Fibroblast of skin of left biceps (primary cell): ENCODE results near the gene YPEL1.
"Not testable (repeated sequence)": the region's sequence is repeated elsewhere in the genome, so short reads cannot be mapped to it uniquely, and the experiment has no call there.

Source experiments
- DNase-seq, 2 experiments: peaks; one replicate each; pipeline ENCODE4 v3.0.0-alpha.2; 2013; ENCODE audit warnings: low read depth in 2 of 2

YPEL1 gene

DNA sequence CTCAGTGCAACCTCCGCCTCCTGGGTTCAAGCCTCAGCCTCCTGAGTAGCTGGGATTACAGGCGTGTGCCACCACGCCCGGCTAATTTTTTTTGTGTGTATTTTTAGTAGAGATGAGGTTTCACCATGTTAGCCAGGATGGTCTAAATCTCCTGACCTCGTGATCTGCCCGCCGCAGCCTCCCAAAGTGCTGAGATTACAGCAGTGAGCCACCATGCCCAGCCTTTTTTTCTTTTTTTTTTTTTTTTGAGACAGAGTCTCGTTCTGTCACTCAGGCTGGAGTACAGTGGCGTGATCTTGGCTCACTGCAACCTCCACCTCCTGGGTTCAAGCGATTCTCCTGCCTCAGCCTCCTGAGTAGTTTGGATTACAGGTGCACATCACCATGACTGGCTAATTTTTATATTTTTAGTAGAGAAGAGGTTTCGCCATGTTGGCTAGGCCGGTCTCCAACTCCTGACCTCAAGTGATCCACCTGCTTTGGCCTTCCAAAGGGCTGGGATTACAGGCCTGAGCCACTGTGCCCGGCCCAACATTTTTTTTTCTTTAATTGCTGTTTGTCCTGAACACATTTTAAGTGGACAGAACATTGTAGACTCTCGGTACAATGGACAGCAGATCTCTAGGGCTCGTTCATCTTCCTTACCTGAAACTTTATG is 14.3 kb downstream of the YPEL1 start:
- not testable (repeated sequence) for DNase-seq

- not testable (repeated sequence) for DNase-seq
Observed at GRCh38 chr22:21720191-21720859, 15.3 kb downstream of the YPEL1 start.

GRCh38 chr22:21719024-21719423 is 16.6 kb downstream of the YPEL1 start:
- no peak for DNase-seq

DNA sequence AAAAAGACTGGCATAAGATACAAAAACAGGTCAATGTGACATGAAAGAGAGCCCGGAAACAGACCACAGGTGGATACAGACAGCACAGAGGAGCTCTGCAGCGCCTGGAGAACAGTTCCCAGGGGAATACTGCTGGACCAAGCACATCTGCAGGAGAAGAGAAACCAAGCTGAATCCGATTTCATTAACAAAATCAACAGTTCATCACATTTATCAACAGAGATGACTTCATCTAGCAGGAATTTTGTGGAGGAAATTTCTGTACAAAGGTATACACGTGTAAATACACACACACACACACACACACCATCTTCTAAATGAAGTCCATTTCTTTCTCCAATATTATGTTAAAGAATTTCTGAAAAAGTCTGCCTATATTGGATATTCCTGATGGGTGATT is 17.1 kb downstream of the YPEL1 start:
- no peak for DNase-seq

DNA sequence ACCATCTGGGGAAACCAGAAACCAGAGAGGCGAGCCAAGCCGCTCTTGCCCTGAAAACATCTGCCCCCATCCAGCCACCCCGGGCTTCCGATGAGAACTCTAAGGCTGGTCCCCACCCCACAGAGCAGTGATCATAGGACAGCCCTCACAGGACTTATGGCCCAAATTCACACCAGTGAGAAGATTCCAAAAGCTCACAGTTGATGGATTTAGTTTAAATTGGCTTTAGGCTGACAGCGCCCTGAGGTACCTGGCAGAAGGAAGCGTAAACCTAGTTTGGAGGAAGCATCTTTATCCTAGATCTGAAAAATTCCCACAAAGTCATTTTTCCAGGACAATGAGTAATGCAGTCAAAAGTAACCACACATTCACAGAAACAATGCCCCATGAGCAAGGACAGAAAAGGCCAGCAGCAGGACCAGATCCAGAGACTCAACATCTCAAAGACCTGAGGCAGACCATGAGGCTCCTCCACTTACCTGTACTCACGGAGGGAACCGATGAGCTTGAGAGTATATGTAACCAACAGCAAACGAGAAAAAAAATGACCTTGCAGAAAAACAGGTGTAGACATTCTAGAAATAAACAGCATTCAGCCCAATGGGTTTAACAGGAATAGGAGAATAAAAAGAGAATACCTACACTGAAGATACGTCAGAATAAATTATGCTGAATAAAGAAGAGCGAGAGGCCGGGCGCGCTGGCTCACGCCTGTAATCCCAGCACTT is 19.0 kb downstream of the YPEL1 start:
- DNase-seq, result not testable (repeated sequence)

DNA sequence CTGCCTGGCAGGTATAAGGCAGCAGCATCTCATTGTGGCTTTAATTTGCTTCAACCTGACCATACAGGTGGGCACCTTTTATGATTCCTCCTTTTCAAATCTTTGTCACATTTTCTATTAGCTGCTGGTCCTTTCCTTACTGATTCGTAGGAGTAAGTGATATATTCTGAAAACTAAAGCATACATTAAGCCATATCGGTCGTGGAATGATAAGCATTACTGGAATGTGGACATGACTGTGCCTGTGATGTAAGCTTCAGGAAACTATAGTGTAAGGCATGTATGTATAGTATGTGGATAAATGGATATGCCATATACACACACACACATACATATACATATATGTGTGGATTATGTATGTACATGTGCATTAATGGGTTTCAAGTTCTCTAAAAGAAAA is 20.8 kb downstream of the YPEL1 start:
- peak; percentile 37 for DNase-seq

- no peak for DNase-seq
Observed at GRCh38 chr22:21714059-21714770, 21.4 kb downstream of the YPEL1 start.

- no peak for DNase-seq
Observed at GRCh38 chr22:21713428-21714058, 22.1 kb downstream of the YPEL1 start.

DNA sequence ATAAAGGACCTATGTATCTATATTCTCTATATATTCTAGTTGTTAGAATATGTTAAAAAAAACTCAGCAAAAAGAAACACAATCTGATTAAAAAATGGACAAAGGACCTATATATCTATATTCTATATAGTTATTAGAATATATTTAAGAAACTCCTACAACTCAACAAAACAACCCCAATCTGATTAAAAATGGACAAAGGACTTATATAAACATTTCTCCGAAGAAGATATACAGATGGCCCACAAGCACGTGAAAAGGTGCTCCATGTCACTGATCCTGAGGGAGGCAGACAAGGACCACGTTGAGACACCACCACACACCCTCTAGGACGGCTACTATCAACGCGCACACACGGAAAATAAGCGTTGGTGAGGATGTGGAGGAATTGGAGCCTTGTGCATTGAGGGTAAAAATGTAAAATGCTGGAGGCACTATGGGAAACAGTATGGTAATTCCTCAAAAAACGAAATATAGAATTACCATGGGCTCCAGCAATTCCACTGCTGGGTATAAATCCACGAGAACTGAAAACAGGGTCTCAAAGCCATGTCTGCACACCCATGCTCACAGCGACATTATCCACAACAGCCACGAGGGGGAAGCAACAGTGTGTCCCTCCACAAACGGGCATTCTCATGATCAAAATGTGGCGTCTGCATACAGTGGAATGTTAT is 22.7 kb downstream of the YPEL1 start:
- DNase-seq, result peak; percentile 45 to 50

DNA sequence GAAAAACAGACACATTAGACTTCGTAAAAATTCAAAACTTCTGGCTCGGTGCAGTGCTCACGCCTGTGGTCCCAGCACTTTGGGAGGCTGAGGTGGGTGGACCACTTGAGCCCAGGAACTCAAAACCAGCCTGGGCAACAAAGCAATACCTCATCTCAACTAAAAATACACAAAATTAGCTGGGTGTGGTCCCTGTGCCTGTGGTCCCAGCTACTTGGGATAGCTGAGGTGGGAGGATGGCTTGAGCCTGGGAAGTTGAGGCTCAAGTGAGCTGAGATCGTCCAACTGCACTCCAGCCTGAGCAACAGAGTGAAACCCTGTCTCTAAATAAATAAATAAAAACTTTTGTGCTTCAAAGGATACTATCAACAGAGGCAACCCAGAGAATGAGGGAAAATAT is 23.7 kb downstream of the YPEL1 start:
- no peak for DNase-seq

DNA sequence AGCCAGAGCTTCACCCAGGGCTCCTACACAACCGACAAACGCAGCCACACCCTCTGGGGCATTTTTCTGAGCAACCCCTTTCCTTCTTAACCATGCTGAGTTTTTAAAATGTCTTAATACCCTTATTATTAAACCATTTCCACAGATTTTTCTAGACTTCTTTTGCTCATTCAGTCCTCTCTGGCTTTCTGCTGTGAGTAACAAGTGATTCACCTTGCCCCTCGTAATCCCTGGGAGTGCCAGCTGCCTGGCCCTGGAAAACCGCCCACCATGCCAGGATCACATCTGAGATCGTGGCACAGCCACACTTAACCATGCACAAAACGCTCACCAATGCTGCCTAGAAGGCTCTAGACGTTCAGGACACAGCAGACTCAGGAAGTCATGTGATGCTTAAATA is 25.4 kb downstream of the YPEL1 start:
- DNase-seq, result no peak

DNA sequence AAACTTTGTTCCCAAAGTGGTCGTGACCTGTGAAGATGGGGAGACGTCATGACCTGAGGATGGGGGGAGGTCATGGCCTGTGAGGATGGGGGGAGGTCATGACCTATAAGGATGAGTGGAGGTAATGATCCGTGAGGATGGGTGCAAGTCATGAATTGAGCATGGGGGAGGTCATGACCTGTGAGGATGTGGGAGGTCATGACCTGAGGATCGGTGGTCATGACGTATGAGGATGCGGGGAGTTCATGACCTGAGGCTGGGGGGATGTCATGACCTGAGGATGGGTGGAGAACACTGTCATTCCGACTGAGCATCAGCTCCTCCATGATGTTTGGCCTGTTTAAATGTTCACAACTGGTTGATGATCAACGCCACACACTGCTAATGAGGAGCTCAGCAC is 25.9 kb downstream of the YPEL1 start:
- DNase-seq, result no peak

- DNase-seq, result no peak
Observed at GRCh38 chr22:21708960-21709359, 26.6 kb downstream of the YPEL1 start.

DNA sequence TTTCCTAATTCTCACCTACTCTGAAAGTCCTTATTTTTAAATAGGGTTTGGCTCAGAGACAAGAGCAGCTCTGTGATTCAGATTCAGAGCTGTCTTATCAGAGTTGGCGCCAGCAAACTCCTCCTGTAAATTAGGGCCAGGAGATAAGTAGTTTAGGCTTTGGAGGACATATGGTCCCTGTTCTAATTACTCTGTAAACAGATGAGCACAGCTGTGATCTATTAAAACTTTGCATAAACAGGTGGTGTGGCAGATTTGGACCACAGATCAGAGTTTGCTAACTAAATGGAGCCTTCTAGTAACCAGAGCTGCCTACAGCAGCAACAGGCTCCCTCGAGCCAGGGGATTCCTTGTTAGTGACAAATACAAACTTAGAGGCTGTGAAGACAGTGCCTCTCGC is 27.9 kb downstream of the YPEL1 start:
- DNase-seq, result no peak

DNA sequence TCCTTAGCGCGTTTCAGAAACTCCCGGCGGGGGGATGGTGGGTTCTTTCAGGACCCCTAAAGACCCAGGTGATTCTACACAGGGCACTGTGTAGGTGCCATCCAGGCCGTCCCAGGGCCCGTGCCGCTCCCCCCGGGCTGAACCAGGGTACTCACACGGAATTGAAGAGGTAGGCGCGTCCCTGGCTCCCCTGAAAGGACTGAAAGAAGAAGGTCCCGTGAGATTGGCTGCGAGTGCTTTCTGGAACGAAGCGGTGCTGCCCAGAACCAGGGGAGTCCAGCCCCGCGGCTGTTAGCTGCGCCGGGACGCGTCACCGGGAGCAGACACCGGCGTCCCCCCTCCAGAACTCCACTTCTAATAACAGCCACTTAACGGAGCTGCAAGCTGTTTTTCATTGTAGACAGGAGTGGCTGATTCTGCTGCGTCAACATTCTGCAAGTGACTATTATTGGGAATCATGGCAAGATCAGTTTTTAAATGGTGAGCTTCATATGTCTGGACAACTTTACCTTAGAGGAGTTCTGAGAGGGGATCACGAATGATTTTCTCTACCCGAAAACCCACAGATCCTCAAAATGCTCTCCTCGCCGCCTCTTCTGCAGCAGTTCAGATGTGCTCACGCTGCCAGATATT is 31.8 kb downstream of the YPEL1 start:
- no peak for DNase-seq

GRCh38 chr22:21702700-21703683 is 32.6 kb downstream of the YPEL1 start:
- no peak for DNase-seq

- no peak for DNase-seq
Observed at GRCh38 chr22:21702094-21702493, 33.5 kb downstream of the YPEL1 start.

DNA sequence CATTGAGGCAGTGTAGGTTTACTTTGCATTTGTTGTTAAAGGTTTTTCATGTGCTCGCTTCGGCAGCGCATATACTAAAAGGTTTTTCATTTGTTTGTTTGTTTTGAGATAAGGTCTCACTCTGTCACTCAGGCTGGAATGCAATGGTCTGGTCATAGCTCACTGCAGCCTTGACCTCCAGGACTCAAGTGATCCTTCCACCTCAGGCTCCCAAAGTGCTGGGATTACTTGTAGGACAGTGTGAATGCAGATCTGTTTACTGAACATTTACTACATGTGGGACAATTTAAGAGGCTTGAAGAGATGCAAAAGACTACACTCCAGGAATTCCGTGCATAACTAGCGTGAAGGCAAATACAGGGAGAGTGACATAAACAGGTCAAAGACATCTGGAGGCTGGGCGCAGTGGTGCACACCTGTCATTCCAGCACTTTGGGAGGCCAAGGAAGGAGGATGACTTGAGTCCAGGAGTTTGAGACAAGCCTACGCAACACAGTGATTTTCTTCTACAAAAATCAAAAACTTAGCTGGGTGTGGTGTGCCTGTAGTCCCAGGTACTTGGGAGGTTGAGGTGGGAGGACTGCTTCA is 34.1 kb downstream of the YPEL1 start:
- DNase-seq, result no peak

DNA sequence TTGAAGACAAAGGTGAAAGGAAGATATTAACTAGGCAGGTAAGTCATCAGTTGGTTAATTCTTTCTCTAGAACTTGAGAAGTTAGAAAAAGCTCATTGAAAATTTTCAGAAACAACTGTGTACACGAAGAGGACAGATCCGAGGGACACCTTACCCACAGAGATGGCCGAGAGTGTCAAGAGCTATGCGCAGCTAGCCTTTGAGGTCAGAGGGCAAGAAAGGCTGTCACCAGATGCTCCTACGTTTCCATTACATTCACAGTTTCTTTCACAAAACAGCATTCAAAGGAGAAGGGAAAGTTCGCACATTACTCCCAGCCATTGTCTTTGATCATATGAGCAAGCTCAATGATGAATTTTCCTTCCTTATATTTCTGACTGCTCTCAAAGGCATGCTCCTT is 34.8 kb downstream of the YPEL1 start:
- no peak for DNase-seq
